GM21576 (cell line): ENCODE results near the gene PTPN11.
A peak's percentile ranks its signal among the peaks of the same experiment; 100 is the strongest.
"Not testable (repeated sequence)": the region's sequence is repeated elsewhere in the genome, so short reads cannot be mapped to it uniquely, and the experiment has no call there.

ENCODE experiments used
- ATAC-seq: cut with Tn5 transposase; IDR thresholded peaks from one replicate; pipeline ENCODE4 v1.9.1; 2021; ENCODE audit warnings: mild to moderate bottlenecking, moderate library complexity; ENCODE audit not compliant: unreplicated experiment

The PTPN11 gene

GRCh38 chr12:112418608-112419296, at the start of gene PTPN11:
PTPN11 (plus strand) TSS chr12:112418947; CDS start chr12:112419112, 165 bp downstream.
- ATAC-seq = peak; percentile 70

GRCh38 chr12:112370199-112370598, 48.5 kb upstream of the PTPN11 start:
- ATAC-seq = no peak

GRCh38 chr12:112370868-112371510, 47.8 kb upstream of the PTPN11 start:
- no peak for ATAC-seq

- no peak for ATAC-seq
Observed at GRCh38 chr12:112374166-112374740, 44.5 kb upstream of the PTPN11 start.

GRCh38 chr12:112375105-112375504, 43.6 kb upstream of the PTPN11 start:
- ATAC-seq = no peak

GRCh38 chr12:112380663-112381405, 37.9 kb upstream of the PTPN11 start:
- no peak for ATAC-seq

GRCh38 chr12:112381406-112381882, 37.3 kb upstream of the PTPN11 start:
- peak; percentile 34 for ATAC-seq

- ATAC-seq = peak; percentile 89
Observed at GRCh38 chr12:112381883-112382796, 36.6 kb upstream of the PTPN11 start, which contains the start of gene HECTD4. HECTD4 (minus strand) TSS chr12:112382431; CDS start chr12:112382128, 303 bp downstream.

- no peak for ATAC-seq
Observed at GRCh38 chr12:112382866-112383265, 35.9 kb upstream of the PTPN11 start.

- no peak for ATAC-seq
Observed at GRCh38 chr12:112386726-112387125, 32.0 kb upstream of the PTPN11 start.

- no peak for ATAC-seq
Observed at GRCh38 chr12:112389228-112389627, 29.5 kb upstream of the PTPN11 start.

- not testable (repeated sequence) for ATAC-seq
Observed at GRCh38 chr12:112389922-112390654, 28.7 kb upstream of the PTPN11 start.

- no peak for ATAC-seq
Observed at GRCh38 chr12:112393328-112393727, 25.4 kb upstream of the PTPN11 start.

- ATAC-seq = no peak
Observed at GRCh38 chr12:112401054-112401453, 17.7 kb upstream of the PTPN11 start.

- no peak for ATAC-seq
Observed at GRCh38 chr12:112401903-112402498, 16.7 kb upstream of the PTPN11 start.

- no peak for ATAC-seq
Observed at GRCh38 chr12:112406519-112407488, 11.9 kb upstream of the PTPN11 start.

GRCh38 chr12:112407683-112408082, 11.1 kb upstream of the PTPN11 start:
- not testable (repeated sequence) for ATAC-seq

- no peak for ATAC-seq
Observed at GRCh38 chr12:112408621-112409020, 10.1 kb upstream of the PTPN11 start.
